Subcutaneous abdominal adipose tissue (tissue), 5 donors: ENCODE results near the gene RIT1.

Experiments used
- H3K27ac ChIP-seq: one replicate; pipeline ENCODE4 v1.7.0; 2013; ENCODE audit warnings: low read depth, mild to moderate bottlenecking, inconsistent platforms, low read length, moderate library complexity
- H3K27me3 ChIP-seq, 5 donors: one replicate each; pipeline ENCODE4 v1.7.0; 2013; ENCODE audit warnings: low read length in 5 of 5, inconsistent platforms in 1 of 5; ENCODE audit not compliant: control insufficient read depth in 5 of 5, insufficient read depth in 4 of 5
- H3K36me3 ChIP-seq, 5 donors: one replicate each; pipeline ENCODE4 v1.7.0; 2013; ENCODE audit warnings: low read length in 5 of 5; ENCODE audit not compliant: control insufficient read depth in 5 of 5, insufficient read depth in 5 of 5
- H3K4me1 ChIP-seq, 5 donors: one replicate each; pipeline ENCODE4 v1.7.0; 2013; ENCODE audit warnings: low read length in 5 of 5, mild to moderate bottlenecking in 3 of 5, moderate library complexity in 1 of 5; ENCODE audit not compliant: control insufficient read depth in 5 of 5, insufficient read depth in 5 of 5
- H3K4me3 ChIP-seq, 5 donors: one replicate each; pipeline ENCODE4 v1.7.0; 2013; ENCODE audit warnings: low read length in 5 of 5, low read depth in 1 of 5
- H3K9ac ChIP-seq, 5 donors: one replicate each; pipeline ENCODE4 v1.7.0; 2013; ENCODE audit warnings: low read length in 5 of 5, mild to moderate bottlenecking in 4 of 5, moderate library complexity in 3 of 5
- H3K9me3 ChIP-seq, 5 donors: one replicate each; pipeline ENCODE4 v1.7.0; 2013; ENCODE audit warnings: low read length in 5 of 5; ENCODE audit not compliant: control insufficient read depth in 5 of 5
- donor health status: healthy.
- donor health status: healthy.
- donor health status: healthy.
- donor health status: healthy.
- donor health status: healthy.

The RIT1 gene

GRCh38 chr1:155919801-155920200 is 8.7 kb upstream of the RIT1 start:
- no peaks in the 10 kb centered on the region for H3K27me3 ChIP-seq
- H3K4me3 ChIP-seq: no peak overlapping the region
- H3K36me3 ChIP-seq: peaks cover 53 to 96% (median 84%) of the 10 kb centered on the region in 5 donors
- no peaks in the 10 kb centered on the region for H3K9me3 ChIP-seq
- H3K27ac ChIP-seq: no peak overlapping the region
- H3K4me1 ChIP-seq: no peaks in the 10 kb centered on the region
- H3K9ac ChIP-seq: no peak overlapping the region

DNA sequence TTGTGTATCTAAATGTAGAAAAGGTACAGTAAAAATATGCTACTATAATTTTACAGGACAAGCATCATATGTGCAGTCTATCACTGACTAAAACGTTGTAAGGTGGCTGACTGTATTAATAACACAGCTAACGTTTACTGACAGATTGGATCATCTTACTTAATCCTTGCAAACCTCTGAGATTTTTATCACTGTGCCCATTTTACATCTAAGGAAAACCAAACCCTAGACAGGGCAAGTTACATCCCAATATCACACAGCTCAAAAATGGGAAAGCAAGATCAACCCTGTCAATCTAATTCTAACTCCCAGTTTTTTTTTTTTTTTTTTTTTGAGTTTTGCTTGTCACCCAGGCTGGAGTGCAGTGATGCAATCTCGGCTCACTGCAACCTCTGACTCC is 7.5 kb upstream of the RIT1 start:
- Histone ChIP-seq H3K36me3 (peaks cover 64 to 97% (median 87%) of the 10 kb centered on the region in 5 donors), H3K27me3 (no peaks in the 10 kb centered on the region), H3K4me1 (no peaks in the 10 kb centered on the region)

GRCh38 chr1:155913969-155914757 is 3.0 kb upstream of the RIT1 start:
- Histone ChIP-seq H3K9ac (no peak overlapping the region), H3K27me3 (no peaks in the 10 kb centered on the region), H3K4me3 (no peak overlapping the region), H3K4me1 (peaks cover 0 to 23% (median 16%) of the 10 kb centered on the region in 5 donors), H3K36me3 (peaks cover 50 to 74% (median 63%) of the 10 kb centered on the region in 5 donors), H3K9me3 (no peaks in the 10 kb centered on the region), H3K27ac (no peak overlapping the region)

More for the DNA sequence above, 7.5 kb upstream of the RIT1 start:
- Histone ChIP-seq H3K9me3 (no peaks in the 10 kb centered on the region), H3K4me3 (no peak overlapping the region), H3K9ac (no peak overlapping the region), H3K27ac (no peak overlapping the region)

DNA sequence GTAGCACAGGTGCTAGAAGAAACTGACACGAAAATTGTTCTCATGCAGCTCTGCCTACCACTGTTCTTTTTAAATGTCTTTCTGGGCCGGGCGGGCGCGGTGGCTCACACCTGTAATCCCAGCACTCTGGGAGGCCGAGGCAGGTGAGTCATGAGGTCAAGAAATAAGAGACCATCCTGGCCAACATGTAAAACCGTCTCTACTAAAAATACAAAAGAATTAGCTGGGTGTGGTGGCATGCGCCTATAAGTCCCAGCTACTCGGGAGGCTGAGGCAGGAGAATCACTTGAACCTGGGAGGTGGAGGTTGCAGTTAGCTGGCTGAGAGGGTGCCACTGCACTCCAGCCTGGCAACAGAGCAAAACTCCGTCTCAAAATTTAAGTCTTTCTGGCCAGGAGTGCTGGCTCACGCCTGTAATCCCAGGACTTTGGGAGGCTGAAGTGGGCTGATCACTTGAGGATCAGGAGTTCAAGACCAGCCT is 947 bp upstream of the RIT1 start:
- peaks cover 37 to 63% (median 54%) of the 10 kb centered on the region in 5 donors for H3K36me3 ChIP-seq
- H3K9ac ChIP-seq: peak overlapping the region in 1 of 5 donors; percentile 79
- no peaks in the 10 kb centered on the region for H3K9me3 ChIP-seq
- H3K4me1 ChIP-seq: peaks cover 0 to 23% (median 16%) of the 10 kb centered on the region in 5 donors
- no peaks in the 10 kb centered on the region for H3K27me3 ChIP-seq
- H3K4me3 ChIP-seq: peak overlapping the region in 2 of 5 donors; percentile 64 to 82
- peak overlapping the region; percentile 84 for H3K27ac ChIP-seq

DNA sequence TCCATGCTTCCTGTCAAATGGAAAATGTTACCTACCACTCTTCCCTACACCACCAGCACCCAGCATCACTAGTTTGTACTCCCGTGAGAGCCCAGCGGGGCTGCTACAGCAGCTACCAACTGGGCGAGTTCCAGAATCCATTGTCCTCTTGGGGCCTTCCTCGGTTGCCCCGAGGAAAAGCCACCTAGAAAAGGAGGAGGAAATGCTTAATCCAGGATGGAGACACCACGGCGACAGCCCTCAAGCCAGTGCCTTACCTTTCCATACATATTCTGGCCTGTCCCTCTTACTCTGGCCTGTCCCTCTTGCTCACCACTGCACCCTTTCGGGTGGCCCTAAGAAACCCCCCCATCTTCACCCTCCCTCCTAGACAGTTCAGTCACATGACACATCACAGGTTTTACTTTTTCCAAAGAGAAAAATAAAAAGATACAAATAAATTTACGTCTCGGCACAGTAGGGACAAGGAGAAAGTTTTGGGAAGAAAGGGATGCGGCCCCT is 478 bp downstream of the RIT1 start:
- Histone ChIP-seq H3K36me3 (peaks cover 23 to 54% (median 43%) of the 10 kb centered on the region in 5 donors), H3K4me3 (peak overlapping the region; percentile 64 to 90 (median 80)), H3K4me1 (peaks cover 0 to 23% (median 16%) of the 10 kb centered on the region in 5 donors), H3K27me3 (no peaks in the 10 kb centered on the region), H3K27ac (peak overlapping the region; percentile 84), H3K9ac (peak overlapping the region in 4 of 5 donors; percentile 62 to 79 (median 78)), H3K9me3 (no peaks in the 10 kb centered on the region)

GRCh38 chr1:155909894-155910293 is 1.3 kb downstream of the RIT1 start:
- Histone ChIP-seq H3K36me3 (peaks cover 24 to 51% (median 42%) of the 10 kb centered on the region in 5 donors), H3K4me1 (peaks cover 0 to 23% (median 16%) of the 10 kb centered on the region in 5 donors), H3K9ac (peak overlapping the region in 3 of 5 donors; percentile 62 to 79 (median 78)), H3K9me3 (no peaks in the 10 kb centered on the region), H3K27ac (peak overlapping the region; percentile 84), H3K27me3 (no peaks in the 10 kb centered on the region), H3K4me3 (peak overlapping the region in 4 of 5 donors; percentile 9 to 90 (median 76))

DNA sequence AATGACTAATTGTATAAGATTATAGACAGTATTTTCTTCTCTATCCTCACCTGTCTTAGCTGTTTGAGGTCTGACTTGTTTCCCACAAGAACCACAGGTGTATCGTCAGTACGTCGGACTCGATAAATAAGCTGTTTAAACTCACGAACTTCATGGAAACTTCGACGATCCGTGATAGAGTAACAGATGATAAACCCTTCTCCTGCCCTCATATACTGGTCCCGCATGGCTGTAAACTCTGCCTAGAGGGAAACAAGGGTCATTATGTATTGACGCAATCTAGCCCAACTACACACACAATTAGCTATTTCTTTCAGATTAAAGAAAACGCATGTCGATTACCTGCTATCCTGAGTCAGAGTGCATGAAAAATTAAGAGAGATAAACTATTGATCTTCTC is 6.9 kb downstream of the RIT1 start:
- H3K9ac ChIP-seq: no peak overlapping the region
- peaks cover 24 to 71% (median 57%) of the 10 kb centered on the region in 5 donors for H3K36me3 ChIP-seq
- no peaks in the 10 kb centered on the region for H3K27me3 ChIP-seq
- no peak overlapping the region for H3K27ac ChIP-seq
- H3K4me1 ChIP-seq: peaks cover 0 to under 1% (median 0%) of the 10 kb centered on the region in 5 donors
- H3K9me3 ChIP-seq: no peaks in the 10 kb centered on the region
- H3K4me3 ChIP-seq: no peak overlapping the region

GRCh38 chr1:155900161-155900560 is 11.0 kb downstream of the RIT1 start:
- H3K36me3 ChIP-seq: peaks cover 29 to 72% (median 52%) of the 10 kb centered on the region in 5 donors

GRCh38 chr1:155899683-155900082 is 11.5 kb downstream of the RIT1 start:
- Histone ChIP-seq H3K4me3 (no peak overlapping the region), H3K4me1 (no peaks in the 10 kb centered on the region), H3K9me3 (no peaks in the 10 kb centered on the region), H3K27me3 (no peaks in the 10 kb centered on the region), H3K27ac (no peak overlapping the region), H3K36me3 (peaks cover 26 to 67% (median 48%) of the 10 kb centered on the region in 5 donors), H3K9ac (no peak overlapping the region)

More at GRCh38 chr1:155900161-155900560, 11.0 kb downstream of the RIT1 start:
- no peak overlapping the region for H3K4me3 ChIP-seq
- no peaks in the 10 kb centered on the region for H3K4me1 ChIP-seq
- H3K27ac ChIP-seq: no peak overlapping the region
- peak overlapping the region in 1 of 5 donors; percentile 33 for H3K9ac ChIP-seq
- no peaks in the 10 kb centered on the region for H3K9me3 ChIP-seq
- no peaks in the 10 kb centered on the region for H3K27me3 ChIP-seq

DNA sequence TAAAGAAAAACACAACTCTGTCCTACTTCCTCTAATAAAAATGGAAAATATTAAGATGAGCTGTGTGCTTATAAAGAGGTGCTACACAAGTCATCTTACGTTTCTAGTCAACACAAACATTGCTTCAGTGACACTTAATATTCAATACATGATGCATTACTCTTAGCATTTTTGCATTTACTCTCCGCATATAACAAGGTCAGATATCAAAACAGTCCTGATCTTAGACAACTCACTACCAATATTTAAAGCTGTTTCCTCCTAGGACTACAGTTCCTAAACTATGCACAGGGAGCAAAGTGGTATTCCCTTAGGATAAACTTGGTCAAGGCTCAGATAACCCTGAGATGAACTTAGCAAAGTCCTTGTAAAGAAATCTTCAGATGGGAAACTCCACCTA is 12.3 kb downstream of the RIT1 start:
- Histone ChIP-seq H3K36me3 (peaks cover 19 to 59% (median 40%) of the 10 kb centered on the region in 5 donors), H3K27me3 (no peaks in the 10 kb centered on the region)

More for the DNA sequence above, 12.3 kb downstream of the RIT1 start:
- Histone ChIP-seq H3K27ac (no peak overlapping the region), H3K4me3 (no peak overlapping the region), H3K9me3 (no peaks in the 10 kb centered on the region), H3K9ac (no peak overlapping the region), H3K4me1 (peaks cover 0 to 3% (median 0%) of the 10 kb centered on the region in 5 donors)
